H1 (cell line): ENCODE results near the gene CADM1. TPM values are rescaled to one million over a fixed set of nuclear protein-coding genes. Genes with fewer than 3 reads are reported as not detected.

ENCODE experiments used
- CTCF ChIA-PET: fragments of 300-600 bp; sonication (Branson Sonifier 250); formaldehyde crosslinking; loops from one replicate; lab custom pipeline; 2021; ENCODE audit not compliant: partially characterized antibody; lab: Charles Lee
- POLR2A ChIA-PET: fragments of 300-600 bp; sonication (Branson Sonifier 250); formaldehyde crosslinking; loops from one replicate; lab custom pipeline; 2021; ENCODE audit warnings: inconsistent platforms; ENCODE audit not compliant: partially characterized antibody; lab: Charles Lee
- DNase-seq, 2 experiments: peaks; one replicate each; pipeline versions ENCODE4 v3.0.0 to v3.0.0-alpha.2; 2010 to 2022; ENCODE audit warnings: low spot score in 2 of 2, low read depth in 1 of 2, mixed read lengths in 1 of 2
- FAIRE-seq: peaks from 2 replicates; lab custom pipeline; 2011; peaks lifted over from hg19 to GRCh38; lab: Jason Lieb, UNC
- H2AFZ ChIP-seq: 2 replicates; pipeline ENCODE4 v1.8.1; 2012; ENCODE audit warnings: low read length, inconsistent platforms
- H2AK5ac ChIP-seq: 2 replicates; pipeline ENCODE4 v1.6.1; 2013; ENCODE audit warnings: low read depth, low read length
- H2BK120ac ChIP-seq: replicated peaks from 2 replicates; pipeline ENCODE3; 2013; ENCODE audit warnings: low read depth, low read length, inconsistent platforms
- H2BK12ac ChIP-seq: 2 replicates; pipeline ENCODE4 v1.6.1; 2013; ENCODE audit warnings: low read depth, low read length
- H2BK15ac ChIP-seq: 2 replicates; pipeline ENCODE4 v1.6.1; 2013; ENCODE audit warnings: low read length
- H2BK20ac ChIP-seq: 2 replicates; pipeline ENCODE4 v1.6.1; 2013; ENCODE audit warnings: low read length
- H2BK5ac ChIP-seq: 2 replicates; pipeline ENCODE4 v1.6.1; 2013; ENCODE audit warnings: low read depth, low read length
- H3K14ac ChIP-seq: 2 replicates; pipeline ENCODE4 v1.6.1; 2013; ENCODE audit warnings: inconsistent platforms; ENCODE audit not compliant: insufficient read length
- H3K18ac ChIP-seq: 2 replicates; pipeline ENCODE4 v1.6.1; 2013; ENCODE audit warnings: low read length; ENCODE audit errors: extremely low read depth
- H3K23ac ChIP-seq: 2 replicates; pipeline ENCODE4 v1.6.1; 2013; ENCODE audit warnings: inconsistent platforms; ENCODE audit not compliant: insufficient read length
- H3K23me2 ChIP-seq: 2 replicates; pipeline ENCODE4 v1.6.1; 2013; ENCODE audit warnings: low read depth, low read length
- H3K27ac ChIP-seq: 2 replicates; pipeline ENCODE4 v1.6.1; 2011; ENCODE audit warnings: low read depth, low read length, inconsistent platforms
- H3K27me3 ChIP-seq, 4 experiments: replicated peaks in 1 of 4; 1 replicate in 1 of 4; 2 replicates in 3 of 4; pipeline versions ENCODE4 v1.6.1 to v1.8.1; 2011 to 2013; ENCODE audit warnings: low read length in 3 of 4, mild to moderate bottlenecking in 3 of 4, inconsistent platforms in 2 of 4, mixed read lengths in 2 of 4, moderate library complexity in 1 of 4; ENCODE audit not compliant: control insufficient read depth in 3 of 4, insufficient read depth in 3 of 4; ENCODE audit errors: extremely low read depth in 1 of 4
- H3K36me3 ChIP-seq, 4 experiments: 2 replicates each; pipeline versions ENCODE4 v1.6.1 to v1.8.1; 2011 to 2013; ENCODE audit warnings: mild to moderate bottlenecking in 4 of 4, low read length in 3 of 4, moderate library complexity in 2 of 4, control low read depth in 1 of 4, inconsistent platforms in 1 of 4; ENCODE audit not compliant: insufficient read depth in 4 of 4, control insufficient read depth in 2 of 4
- H3K4ac ChIP-seq: replicated peaks from 2 replicates; pipeline ENCODE3; 2013; ENCODE audit warnings: low read length, low read depth, mixed read lengths, inconsistent platforms; ENCODE audit not compliant: insufficient read length
- H3K4me1 ChIP-seq, 4 experiments: replicated peaks in 1 of 4; 1 replicate in 1 of 4; 2 replicates in 3 of 4; pipeline versions ENCODE4 v1.6.1 to v1.8.1; 2011 to 2013; ENCODE audit warnings: low read length in 3 of 4, inconsistent platforms in 2 of 4, mixed read lengths in 1 of 4; ENCODE audit not compliant: insufficient read depth in 4 of 4, control insufficient read depth in 3 of 4
- H3K4me2 ChIP-seq, 2 experiments: 2 replicates each; pipeline versions ENCODE4 v1.6.1 to v1.8.1; 2011 to 2013; ENCODE audit warnings: low read depth in 2 of 2, low read length in 2 of 2, control low read depth in 1 of 2, inconsistent platforms in 1 of 2, mild to moderate bottlenecking in 1 of 2; ENCODE audit not compliant: insufficient read depth in 1 of 2
- H3K4me3 ChIP-seq, 4 experiments: fragments of 200-600, 300-600 bp in 1 of 4; sonication (generic), shearing (Covaris generic), sonication (Bioruptor Twin) in 1 of 4; 2 replicates each; pipeline versions ENCODE4 v1.5.1 to v1.8.1; 2011 to 2016; ENCODE audit warnings: low read length in 4 of 4, low read depth in 3 of 4, control low read depth in 2 of 4, inconsistent platforms in 2 of 4, mild to moderate bottlenecking in 2 of 4, mixed read lengths in 1 of 4, moderate library complexity in 1 of 4; ENCODE audit not compliant: insufficient read depth in 2 of 4; ENCODE audit errors: extremely low read depth in 1 of 4
- H3K56ac ChIP-seq: replicated peaks from 2 replicates; pipeline ENCODE3; 2013; ENCODE audit warnings: low read depth, mild to moderate bottlenecking, mixed read lengths, low read length, inconsistent platforms; ENCODE audit not compliant: insufficient read length
- H3K79me1 ChIP-seq: 2 replicates; pipeline ENCODE4 v1.6.1; 2013; ENCODE audit warnings: low read depth, low read length, control low read depth
- H3K79me2 ChIP-seq, 2 experiments: 2 replicates each; pipeline versions ENCODE4 v1.6.1 to v1.8.1; 2012 to 2013; ENCODE audit warnings: low read length in 2 of 2, mild to moderate bottlenecking in 2 of 2, inconsistent platforms in 1 of 2; ENCODE audit not compliant: insufficient read depth in 2 of 2, control insufficient read depth in 1 of 2
- H3K9ac ChIP-seq, 4 experiments: replicated peaks in 1 of 4; 1 replicate in 1 of 4; 2 replicates in 3 of 4; pipeline versions ENCODE4 v1.6.1 to v1.8.1; 2011 to 2013; ENCODE audit warnings: low read depth in 3 of 4, low read length in 3 of 4, control low read depth in 2 of 4, mild to moderate bottlenecking in 2 of 4, moderate library complexity in 2 of 4, inconsistent platforms in 1 of 4; ENCODE audit errors: extremely low read depth in 1 of 4
- H3K9me3 ChIP-seq, 2 experiments: 2 replicates each; pipeline versions ENCODE4 v1.6.1 to v1.8.1; 2012 to 2013; ENCODE audit warnings: mild to moderate bottlenecking in 2 of 2, moderate library complexity in 2 of 2, control low read depth in 1 of 2, inconsistent platforms in 1 of 2, low read depth in 1 of 2, low read length in 1 of 2, mixed read lengths in 1 of 2; ENCODE audit not compliant: insufficient read depth in 2 of 2
- H4K20me1 ChIP-seq, 2 experiments: replicated peaks in 1 of 2; 2 replicates each; pipeline versions ENCODE3 to v1.8.1; 2011 to 2013; ENCODE audit warnings: inconsistent platforms in 2 of 2, low read length in 2 of 2, mild to moderate bottlenecking in 1 of 2; ENCODE audit not compliant: insufficient read depth in 2 of 2, control insufficient read depth in 1 of 2
- H4K5ac ChIP-seq: 2 replicates; pipeline ENCODE4 v1.6.1; 2013; ENCODE audit warnings: low read length, low read depth, mixed read lengths, inconsistent platforms; ENCODE audit not compliant: insufficient read length
- H4K8ac ChIP-seq: 2 replicates; pipeline ENCODE4 v1.8.0; 2013; ENCODE audit warnings: mild to moderate bottlenecking, moderate library complexity, low read length, inconsistent platforms; ENCODE audit not compliant: insufficient read depth; ENCODE audit errors: extremely low read depth
- H4K91ac ChIP-seq: replicated peaks from 2 replicates; pipeline ENCODE3; 2013; ENCODE audit warnings: low read length, mixed read lengths, inconsistent platforms; ENCODE audit not compliant: insufficient read length
- BACH1 ChIP-seq: IDR thresholded peaks from 2 replicates; pipeline ENCODE4 v1.6.1; 2012; ENCODE audit warnings: low read length, improper control_type of control experiment
- CTBP2 ChIP-seq: IDR thresholded peaks from 2 replicates; pipeline ENCODE4 v1.7.0; 2011; ENCODE audit warnings: borderline replicate concordance, mild to moderate bottlenecking, moderate library complexity, mixed read lengths, low read length; ENCODE audit not compliant: insufficient read depth, insufficient read length
- EP300 ChIP-seq, 2 experiments: IDR thresholded peaks; 1 replicate in 1 of 2; 2 replicates in 1 of 2; pipeline ENCODE4 v1.6.1; 2011 to 2012; ENCODE audit warnings: low read depth in 2 of 2, low read length in 2 of 2, mild to moderate bottlenecking in 2 of 2, borderline replicate concordance in 1 of 2, inconsistent platforms in 1 of 2, moderate library complexity in 1 of 2
- HDAC2 ChIP-seq, 2 experiments: fragments of 300-600 bp in 1 of 2; sonication (generic) in 1 of 2; IDR thresholded peaks; 2 replicates each; pipeline ENCODE4 v1.6.1; 2011 to 2012; ENCODE audit warnings: low read depth in 2 of 2, low read length in 2 of 2, mild to moderate bottlenecking in 2 of 2, moderate library complexity in 2 of 2, borderline replicate concordance in 1 of 2, inconsistent platforms in 1 of 2
- RAD21 ChIP-seq, 2 experiments: IDR thresholded peaks in 1 of 2; conservative IDR thresholded peaks in 1 of 2; 2 replicates each; pipeline ENCODE4 v1.6.1; 2011; ENCODE audit warnings: low read depth in 2 of 2, low read length in 2 of 2, improper control_type of control experiment in 1 of 2, inconsistent platforms in 1 of 2, mild to moderate bottlenecking in 1 of 2, moderate library complexity in 1 of 2
- TAF7 ChIP-seq: optimal IDR thresholded peaks from 2 replicates; pipeline ENCODE3; 2011; ENCODE audit warnings: low read depth, mild to moderate bottlenecking, inconsistent platforms, low read length, moderate library complexity, borderline replicate concordance
- TCF12 ChIP-seq: IDR thresholded peaks from 2 replicates; pipeline ENCODE4 v1.6.1; 2011; ENCODE audit warnings: low read depth, mild to moderate bottlenecking, low read length
- WGBS, 2 experiments: shearing (Covaris generic) in 1 of 2; methylation state at CpG; one replicate each; pipeline versions ENCODE4 v1.1.6 to v1.1.7; 2013 to 2015; ENCODE audit warnings: low lambda C conversion rate in 2 of 2, mixed read lengths in 2 of 2, inconsistent platforms in 1 of 2, low coverage in 1 of 2, missing lambda C conversion rate in 1 of 2; ENCODE audit not compliant: insufficient replicate concordance in 2 of 2, insufficient coverage in 1 of 2, insufficient read length in 1 of 2; ENCODE audit errors: extremely low coverage in 1 of 2, missing lambda C conversion rate in 1 of 2; 5-methylcytosine and 5-hydroxymethylcytosine counted together
- polyA plus RNA-seq, 7 experiments: library from polyadenylated mRNA; depleted of rRNA in 3 of 7; stranded (reverse) in 5 of 7; unstranded in 2 of 7; fragments of >200 nt in 5 of 7; fragments of 200-250 nt in 2 of 7; gene quantifications; 1 replicate in 5 of 7; 2 replicates in 1 of 7; 4 replicates in 1 of 7; pipeline versions ENCODE4 v1.2.1 to v1.2.3, GENCODE V29; 2011 to 2013; ENCODE audit warnings: missing spikeins in 2 of 7, mixed read lengths in 2 of 7
- total RNA-seq: library from RNA; stranded (reverse); fragmentation: NEBNext Ultra II Directional; extraction: Animal tissue kit (Norgen Biotek cat#: 25700); gene quantifications from 2 replicates; pipeline ENCODE4 v1.2.1, GENCODE V29; 2021

Gene CADM1
- total and polyA plus RNA-seq, 2 of the 8 experiments (the other 6 are each of a cell fraction or from before 2014, with no cell fraction given) = 8.3 to 25.3 TPM

DNA sequence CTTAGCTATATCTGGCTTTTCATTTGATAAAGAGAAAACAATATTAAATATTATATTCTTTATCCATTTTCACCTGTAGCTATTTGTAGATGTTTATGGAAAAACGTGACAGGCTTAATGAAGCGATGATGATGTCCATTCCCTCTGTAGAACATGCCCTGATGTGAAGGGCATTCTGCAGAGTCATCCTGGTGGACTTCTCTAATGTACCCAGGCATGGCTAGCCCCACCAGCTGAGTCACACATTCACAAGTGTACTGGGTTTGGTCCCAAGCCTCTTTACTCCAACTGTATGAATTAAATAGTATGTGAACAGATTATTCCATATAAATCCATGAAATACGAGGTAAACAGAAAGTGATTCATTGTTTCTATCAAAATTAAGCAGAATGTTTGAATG is 139.3 kb downstream of the CADM1 start:
- no peak overlapping the region for H3K27ac ChIP-seq
- no peak overlapping the region for H3K4me3 ChIP-seq
- CTCF ChIA-PET = no interaction called here
- H3K14ac ChIP-seq = no peak overlapping the region
- TF ChIP-seq TAF7 (no peak), BACH1 (peak; percentile 64; the same call in 1 of the 2 replicates), CTBP2 (no peak), RAD21 (IDR thresholded peaks at IDR 0.05 in 1 of 2, conservative IDR thresholded peaks at IDR 0.05 in 1 of 2; ENCODE audit: low read depth in 2 of 2, low read length in 2 of 2) (no peak), EP300 (IDR thresholded peaks at IDR 0.05; ENCODE audit: borderline replicate concordance in 1 of 2, low read depth in 2 of 2, low read length in 2 of 2) (no peak), HDAC2 (IDR thresholded peaks at IDR 0.05; ENCODE audit: borderline replicate concordance in 1 of 2, low read depth in 2 of 2, low read length in 2 of 2) (no peak), TCF12 (no peak)
- no peak overlapping the region for H2BK20ac ChIP-seq
- H2AK5ac ChIP-seq = no peak overlapping the region
- no peak overlapping the region for H3K4me2 ChIP-seq
- H3K9me3 ChIP-seq = no peaks in the 10 kb centered on the region
- H3K56ac ChIP-seq = no peak overlapping the region
- no peak overlapping the region for H3K18ac ChIP-seq
- POLR2A ChIA-PET = interaction anchor here (0.7 kb wide), 1 partner anchor 56 kb away, joined by 3 read pairs; no protein-coding TSS in a partner anchor
- FAIRE-seq (no peak), DNase-seq (no peak)
- H3K9ac ChIP-seq = no peak overlapping the region
- no peak overlapping the region for H3K23ac ChIP-seq
- no peaks in the 10 kb centered on the region for H3K36me3 ChIP-seq
- no peak overlapping the region for H2BK120ac ChIP-seq
- WGBS, 2 experiments = 90% methylated on average over 3 of the region's 3 CpGs; no CpG with 5 or more reads in 1 of the 2 experiments
- H4K8ac ChIP-seq = no peak overlapping the region
- peaks cover 0 to 1% of the 10 kb centered on the region in 2 experiments for H4K20me1 ChIP-seq
- H2BK15ac ChIP-seq = no peak overlapping the region
- no peaks in the 10 kb centered on the region for H3K79me1 ChIP-seq
- H3K27me3 ChIP-seq = no peaks in the 10 kb centered on the region
- no peak overlapping the region for H2BK12ac ChIP-seq
- H3K4ac ChIP-seq = no peak overlapping the region
- no peaks in the 10 kb centered on the region for H3K79me2 ChIP-seq
- H3K4me1 ChIP-seq = peaks cover 0 to 6% (median 0%) of the 10 kb centered on the region in 4 experiments; a peak in 2 of 7 replicates
- no peak overlapping the region for H2AFZ ChIP-seq
- no peak overlapping the region for H4K91ac ChIP-seq
- no peaks in the 10 kb centered on the region for H3K23me2 ChIP-seq
- no peak overlapping the region for H2BK5ac ChIP-seq
- H4K5ac ChIP-seq = no peak overlapping the region
